Activated T-cell treated with anti-CD3 and anti-CD28 coated beads, Interleukin-2, amount 50 U/mL, for 24 hours (primary cell): ENCODE results near the gene CCDC71.

Source experiments
- DNase-seq: peaks from one replicate; pipeline ENCODE4 v3.0.0-alpha.2; 2020
- H3K27ac Mint-ChIP-seq: 2 replicates; pipeline ENCODE4 v1.8.0; 2020; ENCODE audit warnings: mild to moderate bottlenecking, mixed read lengths
- H3K27me3 Mint-ChIP-seq: 2 replicates; pipeline ENCODE4 v1.8.0; 2020; ENCODE audit warnings: mixed read lengths
- H3K36me3 Mint-ChIP-seq: 2 replicates; pipeline ENCODE4 v1.8.0; 2020; ENCODE audit warnings: low read depth, mixed read lengths
- H3K4me1 Mint-ChIP-seq: 2 replicates; pipeline ENCODE4 v1.8.0; 2020; ENCODE audit warnings: low read depth, mixed read lengths
- H3K4me3 Mint-ChIP-seq: 2 replicates; pipeline ENCODE4 v1.8.0; 2020; ENCODE audit warnings: mild to moderate bottlenecking, moderate library complexity, mixed read lengths
- H3K9me3 Mint-ChIP-seq: 2 replicates; pipeline ENCODE4 v1.8.0; 2020; ENCODE audit warnings: mixed read lengths

The CCDC71 gene

DNA sequence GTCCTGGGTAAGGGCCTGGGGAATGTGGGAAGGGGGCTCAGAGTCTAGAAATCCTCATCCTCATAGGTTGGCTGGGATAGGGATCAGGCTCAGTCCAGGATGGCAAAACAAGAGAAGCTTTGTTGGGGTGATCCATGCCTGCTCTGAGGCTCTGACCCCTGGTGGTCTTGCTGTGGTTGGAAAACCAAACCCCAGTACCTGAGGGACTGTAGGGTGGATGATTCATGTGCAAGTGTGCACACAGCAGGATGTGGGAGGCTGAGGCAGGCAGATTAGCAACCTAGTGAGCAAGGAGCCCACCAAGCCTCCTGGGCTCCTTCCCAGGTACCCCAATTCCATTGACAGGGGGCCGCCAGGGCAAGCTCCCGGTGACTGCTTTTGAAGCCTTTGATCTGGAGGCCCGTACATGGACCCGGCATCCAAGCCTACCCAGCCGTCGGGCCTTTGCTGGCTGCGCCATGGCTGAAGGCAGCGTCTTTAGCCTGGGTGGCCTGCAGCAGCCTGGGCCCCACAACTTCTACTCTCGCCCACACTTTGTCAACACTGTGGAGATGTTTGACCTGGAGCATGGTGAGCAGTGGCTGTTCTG, 8.4 kb upstream of the CCDC71 start:
- Mint-ChIP-seq H3K4me3 (no peak overlapping the region), H3K27ac (no peak overlapping the region), H3K27me3 (peaks cover 7% of the 10 kb centered on the region), H3K9me3 (no peaks in the 10 kb centered on the region), H3K36me3 (no peaks in the 10 kb centered on the region), H3K4me1 (peaks cover 20% of the 10 kb centered on the region)
- no peak for DNase-seq

DNA sequence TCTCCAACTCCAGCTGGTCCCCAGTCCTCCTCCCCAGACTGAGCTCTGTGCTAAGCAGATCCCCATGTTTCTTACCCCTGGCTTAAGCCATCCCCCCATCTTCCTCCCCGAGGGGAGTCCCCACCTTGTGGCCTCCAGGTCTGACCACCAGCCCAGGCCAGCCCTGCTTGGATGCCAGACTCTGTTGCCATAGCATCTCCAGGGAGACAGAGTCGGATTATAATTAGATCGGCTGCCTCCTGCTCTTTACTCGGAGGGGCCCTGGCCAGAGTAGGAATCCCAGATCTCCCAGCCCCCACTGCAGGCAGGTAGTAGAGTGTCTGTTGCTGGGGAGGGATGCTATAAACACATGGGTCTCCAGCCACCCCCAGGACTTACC, 7.7 kb upstream of the CCDC71 start:
- H3K4me3 Mint-ChIP-seq, result no peak overlapping the region
- no peaks in the 10 kb centered on the region for H3K9me3 Mint-ChIP-seq
- peaks cover under 1% of the 10 kb centered on the region for H3K27me3 Mint-ChIP-seq
- DNase-seq, result no peak
- H3K4me1 Mint-ChIP-seq, result peaks cover 20% of the 10 kb centered on the region
- no peaks in the 10 kb centered on the region for H3K36me3 Mint-ChIP-seq
- H3K27ac Mint-ChIP-seq, result no peak overlapping the region

DNA sequence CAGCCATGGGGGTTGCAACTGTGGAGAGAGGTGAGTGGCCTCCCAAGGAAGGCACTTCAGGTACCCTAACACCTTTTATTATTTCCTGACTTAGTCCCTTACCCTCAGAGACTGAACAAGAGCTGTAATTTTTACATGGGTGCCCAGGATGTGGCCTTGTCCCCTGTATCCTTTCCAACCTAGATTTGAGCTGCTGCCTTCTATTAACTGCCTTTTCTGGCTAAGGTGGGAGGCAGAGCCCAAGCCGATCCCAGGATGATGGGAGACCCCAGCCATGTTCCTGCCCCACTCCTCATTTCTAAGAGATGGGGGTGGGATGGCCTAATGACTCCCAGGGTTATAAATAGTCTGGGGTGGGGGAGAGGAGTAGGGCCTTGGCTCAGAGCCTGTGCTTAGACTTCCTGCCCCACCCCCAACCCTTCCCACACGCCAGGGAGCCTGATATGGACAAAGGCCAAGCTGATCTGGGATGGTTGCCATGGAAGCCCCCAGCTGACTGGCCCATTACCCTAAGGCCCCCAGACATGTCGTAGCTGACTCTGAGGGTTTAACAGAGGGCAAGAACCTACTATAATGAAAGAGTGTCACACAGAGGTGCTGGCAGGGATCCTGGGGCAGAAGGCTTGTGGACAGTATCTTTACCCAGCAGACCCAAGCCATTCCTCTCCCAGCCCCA, 7.1 kb upstream of the CCDC71 start:
- H3K36me3 Mint-ChIP-seq, result no peaks in the 10 kb centered on the region
- no peak for DNase-seq
- H3K27me3 Mint-ChIP-seq, result no peaks in the 10 kb centered on the region
- no peak overlapping the region for H3K4me3 Mint-ChIP-seq
- H3K27ac Mint-ChIP-seq, result no peak overlapping the region
- peaks cover 20% of the 10 kb centered on the region for H3K4me1 Mint-ChIP-seq
- H3K9me3 Mint-ChIP-seq, result no peaks in the 10 kb centered on the region

DNA sequence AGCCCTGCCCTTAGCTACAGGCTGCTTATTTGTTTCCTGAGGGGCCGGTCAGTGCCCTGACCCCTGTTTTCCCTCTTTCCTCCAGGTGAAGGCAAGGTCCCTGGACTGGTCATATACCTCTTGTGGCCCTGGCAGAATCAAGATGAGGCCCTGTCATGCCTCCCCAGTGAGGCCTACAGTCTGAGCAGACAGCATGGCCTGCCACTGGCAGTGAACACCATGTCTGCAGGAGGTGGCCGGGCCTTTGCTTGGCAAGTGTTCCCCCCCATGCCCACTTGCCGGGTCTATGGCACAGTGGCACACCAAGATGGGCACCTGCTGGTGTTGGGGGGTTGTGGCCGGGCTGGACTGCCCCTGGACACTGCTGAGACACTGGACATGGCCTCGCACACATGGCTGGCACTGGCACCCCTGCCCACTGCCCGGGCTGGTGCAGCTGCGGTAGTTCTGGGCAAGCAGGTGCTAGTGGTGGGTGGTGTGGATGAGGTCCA, 6.5 kb upstream of the CCDC71 start:
- no peak overlapping the region for H3K4me3 Mint-ChIP-seq

DNA sequence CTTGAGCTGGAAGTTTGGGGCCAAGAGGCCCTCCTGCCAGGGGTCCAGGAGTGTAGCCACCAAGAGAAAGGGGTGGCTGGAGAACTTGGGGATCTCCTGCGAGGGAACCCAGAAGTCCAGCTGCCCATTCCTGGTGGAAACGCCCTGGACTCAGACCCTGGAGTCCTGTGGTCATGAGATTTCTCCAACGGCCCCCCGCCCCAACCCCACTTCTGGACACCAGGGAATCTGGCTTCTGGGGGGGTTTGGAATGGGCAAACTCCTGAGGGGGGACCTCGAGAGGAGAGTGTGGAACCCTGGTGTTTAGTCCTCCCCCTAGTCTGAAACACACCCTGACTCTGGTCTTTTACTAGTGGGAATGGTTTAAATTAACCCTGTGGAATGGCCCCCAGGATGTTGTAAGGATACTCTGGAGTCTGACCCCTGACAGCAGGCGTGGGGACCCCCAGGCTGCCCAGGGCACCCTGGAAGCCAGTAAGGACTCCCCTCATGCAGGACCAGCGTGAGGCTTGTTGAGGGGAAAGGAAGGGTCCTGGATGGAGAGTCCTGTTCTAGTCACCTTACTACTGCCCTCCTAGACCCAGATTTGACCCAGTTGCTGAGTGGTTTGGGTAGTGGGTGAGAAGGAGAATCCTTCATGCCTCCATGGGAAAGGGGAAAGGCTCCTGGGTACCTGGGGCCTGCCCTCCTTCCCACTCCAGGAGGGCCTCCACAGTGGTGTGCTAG, 5.8 kb upstream of the CCDC71 start:
- no peak for DNase-seq
- Mint-ChIP-seq H3K36me3 (no peaks in the 10 kb centered on the region), H3K27ac (no peak overlapping the region), H3K9me3 (no peaks in the 10 kb centered on the region), H3K4me1 (peaks cover 21% of the 10 kb centered on the region), H3K4me3 (peak overlapping the region; percentile 80), H3K27me3 (no peaks in the 10 kb centered on the region)

More for the DNA sequence above, 6.5 kb upstream of the CCDC71 start:
- Mint-ChIP-seq H3K4me1 (peaks cover 20% of the 10 kb centered on the region), H3K36me3 (no peaks in the 10 kb centered on the region), H3K9me3 (no peaks in the 10 kb centered on the region), H3K27me3 (no peaks in the 10 kb centered on the region), H3K27ac (no peak overlapping the region)
- no peak for DNase-seq

DNA sequence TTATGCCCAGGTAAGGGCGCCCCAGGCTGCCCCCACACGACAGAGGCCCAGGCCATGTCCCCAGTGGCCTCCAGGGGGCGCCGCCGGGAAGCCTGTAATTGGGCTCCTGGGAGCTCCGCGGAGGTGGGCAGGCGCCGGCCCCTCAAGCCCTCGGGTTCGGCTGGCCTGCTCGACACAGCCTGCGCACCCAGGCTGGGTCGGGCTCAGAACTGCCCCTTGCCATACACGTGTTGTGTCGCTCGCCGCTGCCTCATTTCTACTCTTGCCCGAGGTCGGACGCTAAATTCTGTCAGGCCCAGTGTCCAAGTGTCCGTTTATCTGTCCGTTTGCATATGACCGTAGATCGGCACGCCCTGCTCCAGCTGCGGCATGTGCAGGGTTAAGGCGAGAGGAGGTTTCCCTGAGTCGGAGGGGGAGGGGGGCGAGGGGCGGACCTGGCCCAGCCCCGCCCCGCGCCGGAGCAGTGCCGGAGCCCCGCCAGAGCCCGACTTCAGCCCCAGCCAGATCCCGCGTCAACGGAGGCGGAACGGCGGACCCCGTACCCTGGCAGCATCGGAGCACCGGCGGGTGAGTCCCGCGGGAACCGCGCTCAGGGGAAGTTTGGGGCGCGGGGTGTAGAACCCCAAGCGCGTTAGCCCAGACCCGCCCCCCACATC, 5.1 kb upstream of the CCDC71 start, which contains the start of gene KLHDC8B:
TSS of gene KLHDC8B (plus strand) at position 480 of the 656 bp plus-strand sequence. CDS start 1,172 bp downstream, outside the sequence.
- Mint-ChIP-seq H3K27ac (peak within 1 kb of the TSS; percentile 86), H3K4me3 (peak within 1 kb of the TSS; percentile 80)

DNA sequence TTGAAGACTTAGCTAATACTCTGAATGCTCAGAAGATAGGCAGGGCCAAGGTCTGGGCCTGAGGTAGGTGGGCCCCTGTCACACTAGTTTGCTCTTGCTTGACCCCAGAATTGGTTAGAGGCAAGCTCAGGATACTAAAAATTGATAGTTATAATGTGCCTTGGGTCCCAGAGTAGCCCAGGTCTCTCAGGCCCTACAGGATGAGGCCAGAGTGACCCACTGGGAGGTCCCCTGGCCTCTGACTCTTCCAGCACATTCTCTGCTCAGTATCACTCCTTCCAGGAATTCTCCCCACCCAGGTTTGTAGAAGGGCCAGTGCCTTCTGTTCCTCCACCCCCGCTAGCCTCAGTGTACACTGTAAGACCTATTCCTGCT, 4.6 kb upstream of the CCDC71 start:
- peaks cover 4% of the 10 kb centered on the region for H3K36me3 Mint-ChIP-seq
- peaks cover 28% of the 10 kb centered on the region for H3K4me1 Mint-ChIP-seq
- H3K27me3 Mint-ChIP-seq, result no peaks in the 10 kb centered on the region
- peak overlapping the region; percentile 86 for H3K27ac Mint-ChIP-seq
- peak overlapping the region; percentile 80 for H3K4me3 Mint-ChIP-seq
- DNase-seq, result no peak
- H3K9me3 Mint-ChIP-seq, result peaks cover 2% of the 10 kb centered on the region

More for the DNA sequence above, 5.1 kb upstream of the CCDC71 start, which contains the start of gene KLHDC8B:
- Mint-ChIP-seq H3K27me3 (no peaks in the 10 kb centered on the region), H3K9me3 (peaks cover 2% of the 10 kb centered on the region), H3K36me3 (peaks cover 1% of the 10 kb centered on the region), H3K4me1 (peaks cover 27% of the 10 kb centered on the region)
- peak; percentile 90 for DNase-seq

DNA sequence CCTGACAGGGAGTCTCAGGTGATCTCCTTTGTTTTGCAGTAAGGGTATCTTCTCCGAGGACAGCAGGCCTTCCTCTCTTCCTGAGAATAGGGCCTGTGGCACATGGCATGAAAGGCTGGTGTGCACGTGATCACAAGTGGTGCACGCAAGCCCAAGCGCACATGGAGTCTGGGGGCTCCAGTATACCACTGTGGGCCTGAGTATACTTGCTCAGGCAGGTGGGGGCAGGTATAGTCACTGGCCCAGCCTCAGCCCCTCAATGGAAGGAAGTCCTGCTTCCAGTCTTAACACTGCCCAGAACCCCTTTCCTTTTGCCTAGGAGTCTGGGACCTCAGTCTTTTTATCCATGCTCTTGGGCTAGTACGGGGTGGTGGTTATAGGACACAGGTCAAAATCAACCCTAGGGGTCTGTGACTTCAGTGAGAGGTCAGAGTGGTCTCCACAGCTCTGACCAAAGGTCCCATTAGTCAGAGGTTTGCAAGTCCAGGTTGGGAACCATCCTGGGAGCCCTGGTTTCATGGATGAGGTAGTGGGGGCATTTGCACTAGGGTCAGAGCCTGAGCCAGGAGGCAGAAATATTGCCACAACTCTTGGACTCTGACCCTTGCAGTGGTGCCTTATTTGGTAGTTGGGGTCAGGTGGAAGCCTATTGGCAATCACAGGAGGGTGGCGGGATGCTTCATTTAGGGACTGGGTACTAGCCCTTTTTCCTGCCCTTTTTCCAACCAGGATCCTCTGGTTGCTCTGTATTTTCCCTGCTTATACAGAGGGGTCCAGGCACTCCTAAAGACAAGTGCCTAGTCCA, 823 bp upstream of the CCDC71 start:
- Mint-ChIP-seq H3K4me1 (peaks cover 50% of the 10 kb centered on the region), H3K27me3 (no peaks in the 10 kb centered on the region), H3K36me3 (peaks cover 39% of the 10 kb centered on the region), H3K27ac (peak overlapping the region; percentile 96), H3K9me3 (peaks cover 2% of the 10 kb centered on the region), H3K4me3 (peak overlapping the region; percentile 85)
- no peak for DNase-seq

DNA sequence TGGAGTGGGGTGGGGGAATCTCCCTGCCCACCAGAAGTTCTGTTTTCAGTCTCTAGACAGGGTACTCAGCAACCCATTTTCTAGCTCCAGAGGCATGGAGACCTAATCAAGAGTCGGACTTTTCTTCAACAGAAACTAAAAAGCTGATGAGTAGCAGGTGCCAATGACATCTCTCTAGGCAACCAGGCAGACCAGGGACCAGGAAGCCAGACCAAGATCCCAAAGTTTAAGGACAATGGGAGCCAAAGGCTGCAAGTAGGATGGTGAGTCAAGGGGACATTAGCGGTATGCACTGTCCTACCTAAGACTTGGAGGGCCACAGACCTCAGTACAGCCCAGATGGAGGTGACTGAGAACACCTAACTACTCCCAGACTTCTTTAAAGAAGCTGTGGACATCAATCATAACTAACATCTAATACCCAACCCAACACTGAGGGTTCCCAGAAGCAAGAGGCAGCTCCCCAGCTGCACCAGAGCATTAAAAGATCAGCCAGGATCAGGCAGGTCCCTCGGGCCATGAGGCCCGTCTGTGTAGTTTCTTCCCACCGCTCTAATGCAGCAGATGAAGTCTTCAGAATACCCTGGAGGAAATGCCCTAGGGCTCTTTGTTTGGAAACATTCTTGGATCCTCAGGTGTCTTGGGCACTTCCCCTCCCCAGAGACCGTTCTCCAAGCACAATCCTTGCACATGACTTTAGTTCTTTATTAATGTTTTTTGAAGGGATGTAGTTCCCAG, 979 bp downstream of the CCDC71 start:
- Mint-ChIP-seq H3K27me3 (no peaks in the 10 kb centered on the region), H3K9me3 (peaks cover 2% of the 10 kb centered on the region), H3K27ac (peak overlapping the region; percentile 95), H3K4me1 (peaks cover 45% of the 10 kb centered on the region), H3K36me3 (peaks cover 52% of the 10 kb centered on the region), H3K4me3 (peak overlapping the region; percentile 93)
- no peak for DNase-seq

DNA sequence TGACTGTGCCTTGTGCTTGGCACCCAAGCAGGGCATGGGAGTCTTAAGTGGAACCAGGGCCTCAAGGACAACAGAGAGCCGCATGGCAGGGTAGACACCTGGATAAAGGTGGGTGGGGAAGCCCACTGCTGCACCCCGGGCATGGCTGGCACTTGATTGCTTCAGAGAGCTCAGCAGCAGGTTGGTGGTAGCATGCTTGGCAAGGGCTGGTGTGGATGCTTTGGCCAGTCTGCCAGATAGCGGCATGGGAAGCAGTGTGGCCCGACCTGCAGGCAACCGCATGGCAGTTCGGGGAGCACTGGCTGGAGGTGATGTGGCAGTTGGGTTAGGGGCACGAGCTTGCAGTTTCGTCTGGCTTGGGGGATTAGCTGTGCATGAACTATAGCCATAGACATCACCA, 2.5 kb downstream of the CCDC71 start:
- Mint-ChIP-seq H3K4me3 (peak overlapping the region; percentile 18), H3K27ac (peak overlapping the region; percentile 95)

DNA sequence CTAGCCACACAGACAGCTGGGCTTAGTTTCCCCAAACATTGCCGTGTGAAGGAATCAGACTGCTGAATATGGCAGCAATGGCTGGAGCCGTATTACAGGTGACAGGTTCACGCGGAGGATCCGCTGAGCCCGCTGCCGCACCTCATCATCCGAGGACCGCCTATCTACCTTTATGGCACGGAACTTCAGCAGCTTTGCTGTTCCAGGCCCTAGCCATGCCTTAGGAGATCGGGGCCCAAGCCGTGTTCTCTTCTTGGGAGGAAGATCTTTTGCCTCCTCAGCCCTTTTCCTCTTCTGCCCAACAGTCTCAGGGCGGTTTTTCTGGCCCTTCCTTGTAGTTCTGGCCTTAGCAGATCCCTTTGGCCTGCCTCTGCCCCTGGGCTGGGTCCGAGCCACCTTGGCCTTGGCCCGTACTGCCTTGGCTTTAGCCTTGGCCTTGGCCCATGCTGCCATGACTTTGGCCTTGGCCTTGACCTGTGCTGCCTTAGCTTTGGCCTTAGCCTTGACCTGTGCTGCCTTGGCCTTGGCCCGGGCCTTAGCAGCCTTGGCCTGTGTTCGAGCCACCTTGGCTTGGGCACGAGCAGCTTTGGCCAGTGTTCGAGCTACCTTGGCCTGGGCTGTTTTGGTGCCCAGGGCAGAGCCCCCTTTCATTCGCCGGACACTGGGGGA, 3.2 kb downstream of the CCDC71 start:
- H3K9me3 Mint-ChIP-seq, result peaks cover 2% of the 10 kb centered on the region
- peaks cover 50% of the 10 kb centered on the region for H3K4me1 Mint-ChIP-seq
- H3K4me3 Mint-ChIP-seq, result no peak overlapping the region
- DNase-seq, result no peak
- peaks cover 54% of the 10 kb centered on the region for H3K36me3 Mint-ChIP-seq
- H3K27ac Mint-ChIP-seq, result no peak overlapping the region
- H3K27me3 Mint-ChIP-seq, result no peaks in the 10 kb centered on the region

More for the DNA sequence above, 2.5 kb downstream of the CCDC71 start:
- no peaks in the 10 kb centered on the region for H3K27me3 Mint-ChIP-seq
- H3K9me3 Mint-ChIP-seq, result peaks cover 2% of the 10 kb centered on the region
- no peak for DNase-seq
- peaks cover 54% of the 10 kb centered on the region for H3K36me3 Mint-ChIP-seq
- H3K4me1 Mint-ChIP-seq, result peaks cover 47% of the 10 kb centered on the region

DNA sequence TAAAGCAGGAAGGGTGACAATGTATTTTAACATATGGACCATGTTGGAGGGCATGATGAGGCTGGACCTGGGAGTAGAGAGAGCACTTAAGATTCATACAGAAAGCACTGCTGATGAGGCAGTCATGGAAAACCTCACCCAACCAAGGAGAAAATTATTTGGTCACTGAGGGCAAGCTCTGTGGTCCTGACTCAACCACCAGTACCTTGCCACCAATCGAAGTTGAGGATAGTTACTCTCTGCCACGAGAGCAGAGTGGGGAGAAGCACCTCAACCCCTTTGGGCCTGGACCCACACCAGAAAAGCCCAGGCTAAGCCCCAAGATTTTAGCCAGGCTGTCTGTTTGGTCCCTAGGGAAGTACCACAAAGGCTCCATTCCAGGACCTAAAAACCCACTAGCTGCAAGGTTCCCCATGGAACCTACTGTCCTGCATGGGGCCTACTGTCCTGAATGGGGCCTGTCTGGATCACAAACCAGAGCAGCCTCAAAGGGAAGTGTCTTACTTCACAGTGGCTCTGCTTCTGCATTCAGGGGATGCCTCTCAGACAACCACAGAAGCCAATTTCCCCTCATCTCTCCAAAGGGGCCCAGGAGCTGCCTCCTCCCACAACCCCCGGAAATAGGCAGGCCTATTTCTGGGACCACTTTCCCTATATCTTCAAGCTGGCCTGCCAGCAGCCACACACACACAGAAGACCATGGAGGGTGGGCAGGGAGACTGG, 4.2 kb downstream of the CCDC71 start:
- peaks cover 50% of the 10 kb centered on the region for H3K4me1 Mint-ChIP-seq
- H3K9me3 Mint-ChIP-seq, result peaks cover 2% of the 10 kb centered on the region
- H3K4me3 Mint-ChIP-seq, result no peak overlapping the region
- H3K27me3 Mint-ChIP-seq, result no peaks in the 10 kb centered on the region
- H3K36me3 Mint-ChIP-seq, result peaks cover 54% of the 10 kb centered on the region
- peak overlapping the region; percentile 79 for H3K27ac Mint-ChIP-seq
- DNase-seq, result no peak
